ENCODE data around the gene USP26.
"Not testable (repeated sequence)": the region's sequence is repeated elsewhere in the genome, so short reads cannot be mapped to it uniquely, and the experiment has no call there.

The USP26 gene

DNA sequence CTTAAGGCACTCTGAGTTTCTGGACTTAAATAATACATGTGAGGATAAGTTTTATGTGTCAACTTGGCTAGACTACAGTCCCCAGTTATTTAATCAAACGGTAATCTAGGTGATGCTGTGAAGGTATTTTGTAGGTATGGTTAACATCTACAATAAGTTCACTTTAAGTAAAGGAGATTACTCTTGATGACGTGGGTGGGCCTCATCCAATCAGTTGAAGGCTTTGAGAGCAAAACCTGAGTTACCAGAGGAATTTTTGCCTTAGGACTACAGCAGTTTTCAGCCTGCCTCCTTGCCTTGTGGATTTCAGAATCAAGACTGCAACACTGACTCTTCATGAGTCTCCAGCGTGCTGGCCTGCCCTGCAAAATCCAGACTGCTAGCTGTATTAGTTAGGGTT is 78.7 kb downstream of the USP26 start:
- no peak for DNase-seq

- DNase-seq = no peak
Measured at GRCh38 chrX:133007458-133007857, 89.5 kb downstream of the USP26 start.

- DNase-seq = no peak
Measured at GRCh38 chrX:133005616-133006015, 91.3 kb downstream of the USP26 start.

GRCh38 chrX:133005042-133005441 is 91.9 kb downstream of the USP26 start:
- DNase-seq = no peak

GRCh38 chrX:132999209-132999608 is 97.7 kb downstream of the USP26 start:
- DNase-seq = no peak

DNA sequence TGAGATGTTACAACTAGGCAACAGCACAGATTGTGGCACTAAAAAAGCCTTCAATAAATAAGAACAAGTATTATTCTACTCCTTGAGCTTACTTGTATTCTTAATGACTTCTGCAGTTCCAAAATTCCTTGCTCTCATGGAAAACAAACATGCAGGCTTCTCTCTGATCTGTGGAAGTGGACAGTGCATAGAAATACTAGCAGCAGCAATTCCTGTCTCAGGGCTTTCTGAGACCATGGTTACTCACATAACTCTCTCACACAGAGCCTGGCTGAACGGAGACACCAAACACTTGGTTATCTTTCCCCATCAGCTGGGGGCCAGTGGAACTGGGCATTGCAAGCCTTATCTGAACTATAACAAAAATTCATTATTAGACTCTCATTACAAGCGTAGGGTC is 106.1 kb downstream of the USP26 start:
- DNase-seq = no peak

DNA sequence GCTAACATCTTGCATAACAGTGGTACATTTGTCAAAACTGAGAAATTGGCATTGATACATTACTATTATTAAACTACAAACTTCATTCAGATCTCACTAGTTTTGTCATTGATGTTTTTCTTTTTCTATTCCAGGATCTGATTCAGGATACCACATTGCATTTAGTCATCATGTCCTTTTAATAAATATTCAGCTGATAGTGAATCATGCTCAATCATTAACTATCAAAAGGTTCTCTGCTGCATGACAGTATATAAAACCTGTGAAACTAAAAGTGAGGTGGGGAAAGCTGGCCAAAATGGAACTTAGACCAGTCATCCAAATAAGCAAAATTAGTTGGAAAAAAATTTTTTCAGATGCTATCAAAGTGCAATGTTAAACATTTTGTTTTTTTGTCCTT is 110.4 kb downstream of the USP26 start:
- DNase-seq = no peak

GRCh38 chrX:132984058-132984650 is 112.8 kb downstream of the USP26 start:
- no peak for DNase-seq

DNA sequence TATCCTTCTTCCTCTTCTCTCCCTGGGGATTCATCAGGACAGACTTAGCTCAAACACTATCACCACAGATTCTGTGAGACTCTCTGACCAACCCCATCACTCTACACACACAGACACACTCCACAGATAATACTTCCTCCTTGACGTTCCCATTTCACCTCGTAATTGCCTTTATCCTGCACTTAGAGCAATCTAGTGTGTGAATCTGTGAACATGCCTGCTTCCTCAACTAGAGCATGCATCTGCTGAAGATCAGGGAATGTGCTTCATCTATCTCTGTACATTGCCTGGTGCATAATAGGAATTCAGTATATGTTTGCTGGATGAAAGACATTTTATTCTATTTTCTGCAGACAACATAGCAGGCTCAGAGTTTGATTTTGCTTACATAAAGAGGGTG is 113.4 kb downstream of the USP26 start:
- DNase-seq = no peak

- DNase-seq = not testable (repeated sequence)
Measured at GRCh38 chrX:132980035-132980434, 116.9 kb downstream of the USP26 start.

All from NCI-H2029 (cell line).